Testis (tissue), 2 donors: ENCODE measurements around the gene RCOR2.

Source experiments
- POLR2A ChIP-seq: fragments of 450-650 bp; IDR thresholded peaks from one replicate; pipeline ENCODE4 v1.6.1; 2017; ENCODE audit warnings: antibody characterized with exemption, mild to moderate bottlenecking, moderate library complexity
- TF ChIP-seq, protein P1 (sequence below), 3 experiments: fragments of 450-650 bp in 2 of 3; fragments of 200-600 bp in 1 of 3; sonication (generic) in 1 of 3; IDR thresholded peaks; one replicate each; pipeline ENCODE4 v1.5.1; 2016 to 2019; ENCODE audit warnings: antibody characterized with exemption in 3 of 3, mild to moderate bottlenecking in 2 of 3, moderate library complexity in 1 of 3

GRCh38 chr11:63884196-63884932, 32.6 kb downstream of the RCOR2 start:
- TF ChIP-seq, protein P1, sequence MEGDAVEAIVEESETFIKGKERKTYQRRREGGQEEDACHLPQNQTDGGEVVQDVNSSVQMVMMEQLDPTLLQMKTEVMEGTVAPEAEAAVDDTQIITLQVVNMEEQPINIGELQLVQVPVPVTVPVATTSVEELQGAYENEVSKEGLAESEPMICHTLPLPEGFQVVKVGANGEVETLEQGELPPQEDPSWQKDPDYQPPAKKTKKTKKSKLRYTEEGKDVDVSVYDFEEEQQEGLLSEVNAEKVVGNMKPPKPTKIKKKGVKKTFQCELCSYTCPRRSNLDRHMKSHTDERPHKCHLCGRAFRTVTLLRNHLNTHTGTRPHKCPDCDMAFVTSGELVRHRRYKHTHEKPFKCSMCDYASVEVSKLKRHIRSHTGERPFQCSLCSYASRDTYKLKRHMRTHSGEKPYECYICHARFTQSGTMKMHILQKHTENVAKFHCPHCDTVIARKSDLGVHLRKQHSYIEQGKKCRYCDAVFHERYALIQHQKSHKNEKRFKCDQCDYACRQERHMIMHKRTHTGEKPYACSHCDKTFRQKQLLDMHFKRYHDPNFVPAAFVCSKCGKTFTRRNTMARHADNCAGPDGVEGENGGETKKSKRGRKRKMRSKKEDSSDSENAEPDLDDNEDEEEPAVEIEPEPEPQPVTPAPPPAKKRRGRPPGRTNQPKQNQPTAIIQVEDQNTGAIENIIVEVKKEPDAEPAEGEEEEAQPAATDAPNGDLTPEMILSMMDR (IDR thresholded peaks at IDR 0.05), result no peak
- no peak for TF ChIP-seq POLR2A
